Measurements from ENCODE around the gene PACS1.
"Not testable (repeated sequence)": the region's sequence is repeated elsewhere in the genome, so short reads cannot be mapped to it uniquely, and the experiment has no call there.

Gene PACS1

GRCh38 chr11:66275984-66276612 is 206.0 kb downstream of the PACS1 start:
- no peak for DNase-seq (ENCODE audit: low read depth)

DNA sequence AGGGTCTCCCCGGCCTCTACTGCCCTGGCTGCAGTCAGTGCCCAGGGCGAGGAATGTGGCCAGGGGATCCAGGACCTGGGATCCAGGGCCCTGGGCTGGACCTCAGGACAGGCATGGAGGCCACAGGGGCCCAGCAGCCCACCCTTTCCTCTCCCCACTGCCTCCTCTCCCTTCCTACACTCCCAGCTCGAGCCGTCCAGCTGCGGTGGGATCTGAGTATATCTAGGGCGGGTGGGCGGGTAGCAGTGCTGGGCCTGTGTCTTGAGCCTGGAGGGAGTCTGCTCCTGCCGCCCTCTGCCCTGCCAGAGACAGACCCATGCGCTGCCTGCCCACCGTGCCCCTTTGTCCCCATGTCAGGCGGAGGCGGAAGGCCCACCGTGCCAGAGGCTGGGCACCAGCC is 206.5 kb downstream of the PACS1 start:
- DNase-seq (ENCODE audit: low read depth), result not testable (repeated sequence)

GRCh38 chr11:66277064-66277463 is 207.0 kb downstream of the PACS1 start:
- not testable (repeated sequence) for DNase-seq (ENCODE audit: low read depth)

DNA sequence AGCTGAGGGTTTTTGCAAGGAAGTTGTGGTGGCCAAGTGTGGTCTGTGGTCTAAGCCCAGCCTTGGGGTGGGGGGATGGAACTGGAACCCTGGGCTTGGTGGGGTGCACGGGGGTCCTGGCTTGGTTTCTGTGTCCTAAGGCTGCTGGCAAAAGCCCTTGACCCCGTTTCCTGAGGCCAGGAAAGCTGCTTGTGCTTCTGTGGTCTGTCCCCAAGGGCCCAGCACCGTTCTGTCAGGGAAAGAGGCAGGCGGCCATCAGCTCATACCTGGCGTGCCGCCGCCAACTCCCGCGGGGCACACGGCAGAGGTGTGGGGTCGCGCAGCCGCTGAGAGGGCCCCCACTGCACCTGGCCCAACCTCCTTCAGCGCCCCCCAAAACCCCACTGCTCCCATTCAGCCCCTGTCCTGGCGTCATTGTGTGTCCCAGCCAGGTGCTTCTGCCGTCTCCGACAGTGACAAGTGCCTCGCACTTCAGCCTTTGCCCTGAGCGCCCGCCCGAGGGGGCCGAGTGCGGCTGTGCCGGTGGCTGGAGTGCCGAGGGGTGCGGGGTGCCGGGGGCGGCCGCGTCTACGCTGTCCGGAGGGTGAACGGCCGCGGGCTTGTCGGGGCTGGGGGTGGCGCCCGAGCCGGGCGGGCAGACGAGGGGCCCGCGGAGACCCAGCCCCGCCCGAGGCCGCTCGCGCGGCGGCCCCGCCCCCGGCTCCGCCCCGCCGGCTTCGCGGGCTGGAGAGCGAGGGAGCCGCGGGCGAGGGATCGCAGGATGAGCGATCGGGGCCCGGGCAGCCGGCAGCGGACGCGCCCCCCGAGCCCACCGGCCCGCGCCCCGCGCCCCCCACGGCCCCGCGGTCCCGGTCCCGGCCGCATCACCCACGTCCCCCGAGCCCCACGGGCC is 207.6 kb downstream of the PACS1 start, which contains the start of gene CNIH2:
Gene CNIH2 (plus strand): TSS at position 705 of the 892 bp plus-strand sequence. CDS start 282 bp downstream, outside the sequence.
- no peak for DNase-seq (ENCODE audit: low read depth)

GRCh38 chr11:66278363-66279091 is 208.5 kb downstream of the PACS1 start:
- DNase-seq (ENCODE audit: low read depth), result peak; percentile 46

DNA sequence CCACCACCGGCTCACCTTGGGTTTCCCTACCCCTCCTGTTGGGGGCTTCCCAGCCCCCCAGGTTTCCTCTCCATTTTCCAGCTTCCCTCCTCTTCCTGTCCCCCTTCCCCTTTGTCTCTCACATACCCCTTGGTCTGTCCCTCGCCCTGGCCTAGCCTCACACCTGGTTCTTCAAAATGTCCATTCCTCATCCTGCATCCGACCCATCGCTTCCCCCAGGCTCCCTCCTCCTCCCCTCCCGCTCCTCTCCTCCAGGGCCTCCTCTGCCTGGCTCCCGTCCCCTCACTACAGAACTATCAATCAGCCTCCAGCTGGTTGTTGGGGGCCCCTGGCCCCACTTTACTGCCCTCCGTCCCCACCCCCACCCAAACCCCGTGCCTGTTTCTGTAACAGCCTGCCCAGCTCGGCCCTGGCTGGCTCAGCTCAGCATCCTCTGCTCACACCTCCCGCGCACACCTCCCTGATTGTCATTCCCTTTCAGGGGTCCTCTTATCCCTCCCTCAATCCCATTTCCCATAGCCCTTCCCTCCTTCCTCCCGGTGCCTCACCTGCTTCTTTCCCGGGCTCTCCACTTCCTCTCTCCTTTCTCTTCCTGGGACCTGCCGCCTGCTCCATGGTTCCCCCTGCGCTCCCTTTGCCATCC is 209.1 kb downstream of the PACS1 start:
- no peak for DNase-seq (ENCODE audit: low read depth)

GRCh38 chr11:66280428-66280827 is 210.4 kb downstream of the PACS1 start:
- DNase-seq (ENCODE audit: low read depth), result no peak

- DNase-seq (ENCODE audit: low read depth), result no peak
Measured at GRCh38 chr11:66281001-66281400, 210.9 kb downstream of the PACS1 start.

DNA sequence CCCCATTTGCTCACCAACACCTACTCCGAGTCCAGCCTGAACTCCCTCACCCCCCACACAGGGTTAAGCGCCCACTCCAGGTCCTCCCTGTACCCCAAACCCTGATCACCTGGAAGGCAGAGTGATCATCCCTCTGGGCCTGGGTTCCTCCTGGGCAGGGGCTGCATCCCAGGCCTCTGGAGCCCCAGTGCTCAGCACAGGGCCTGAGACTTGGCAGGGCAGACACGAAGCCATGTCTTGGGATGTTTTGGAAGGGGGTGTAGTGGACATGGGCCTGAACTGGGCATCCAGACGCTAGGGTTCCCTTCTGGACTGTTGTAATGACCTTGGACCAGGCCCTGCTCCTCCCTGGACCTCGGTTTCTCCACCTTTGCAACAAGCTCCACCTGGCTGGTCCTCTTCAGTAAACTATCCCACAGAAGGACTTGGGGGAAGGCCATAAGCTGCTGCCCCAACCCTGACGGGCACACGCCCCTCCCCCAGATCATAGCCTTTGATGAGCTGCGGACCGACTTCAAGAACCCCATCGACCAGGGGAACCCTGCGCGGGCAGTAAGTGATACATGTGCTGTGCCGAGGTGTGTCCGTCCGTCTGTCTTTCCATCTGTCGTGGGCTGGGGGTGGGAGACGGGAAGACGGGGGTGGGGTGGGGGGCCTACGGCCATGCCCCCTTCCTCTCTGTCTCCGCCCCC is 211.8 kb downstream of the PACS1 start:
- no peak for DNase-seq (ENCODE audit: low read depth)

DNA sequence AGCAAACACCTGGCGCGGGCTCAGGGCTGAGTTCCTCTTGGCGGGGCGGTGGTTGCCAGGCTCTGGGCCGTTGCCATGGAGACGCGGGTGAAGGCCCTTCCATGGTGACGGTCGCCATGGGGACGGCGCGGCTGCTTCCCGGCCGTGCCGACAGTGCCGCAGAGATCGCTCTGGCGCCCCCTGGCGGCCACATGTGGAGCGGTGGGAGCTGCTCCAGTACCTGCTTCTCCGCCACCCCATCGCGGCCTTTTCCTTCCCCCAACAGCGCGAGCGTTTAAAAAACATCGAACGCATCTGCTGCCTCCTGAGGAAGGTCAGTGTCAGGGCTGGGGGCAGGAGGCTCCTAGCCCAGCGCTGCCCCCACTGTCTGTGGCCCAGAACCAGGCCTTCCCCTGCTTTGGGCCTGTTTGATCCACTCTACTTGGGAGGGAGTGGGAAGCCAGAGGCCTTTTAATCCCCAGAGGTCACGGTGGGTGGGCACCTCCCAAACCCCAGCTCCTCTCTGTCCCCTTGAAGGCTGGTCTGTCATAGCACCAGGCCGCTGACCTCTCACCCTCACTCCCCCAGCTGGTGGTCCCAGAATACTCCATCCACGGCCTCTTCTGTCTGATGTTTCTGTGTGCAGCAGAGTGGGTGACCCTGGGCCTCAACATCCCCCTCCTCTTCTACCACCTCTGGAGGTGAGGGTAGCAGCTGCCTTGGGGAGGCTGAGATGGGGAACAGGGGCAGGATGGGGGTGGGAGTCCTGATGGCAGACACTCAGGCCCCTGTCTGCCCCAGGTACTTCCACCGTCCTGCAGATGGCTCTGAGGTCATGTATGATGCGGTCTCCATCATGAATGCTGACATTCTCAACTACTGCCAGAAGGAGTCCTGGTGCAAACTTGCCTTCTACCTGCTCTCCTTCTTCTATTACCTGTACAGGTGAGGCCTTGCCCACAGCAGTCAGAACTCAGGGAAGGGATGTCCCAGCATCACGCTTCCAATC is 212.7 kb downstream of the PACS1 start:
- DNase-seq (ENCODE audit: low read depth), result peak; percentile 94

DNA sequence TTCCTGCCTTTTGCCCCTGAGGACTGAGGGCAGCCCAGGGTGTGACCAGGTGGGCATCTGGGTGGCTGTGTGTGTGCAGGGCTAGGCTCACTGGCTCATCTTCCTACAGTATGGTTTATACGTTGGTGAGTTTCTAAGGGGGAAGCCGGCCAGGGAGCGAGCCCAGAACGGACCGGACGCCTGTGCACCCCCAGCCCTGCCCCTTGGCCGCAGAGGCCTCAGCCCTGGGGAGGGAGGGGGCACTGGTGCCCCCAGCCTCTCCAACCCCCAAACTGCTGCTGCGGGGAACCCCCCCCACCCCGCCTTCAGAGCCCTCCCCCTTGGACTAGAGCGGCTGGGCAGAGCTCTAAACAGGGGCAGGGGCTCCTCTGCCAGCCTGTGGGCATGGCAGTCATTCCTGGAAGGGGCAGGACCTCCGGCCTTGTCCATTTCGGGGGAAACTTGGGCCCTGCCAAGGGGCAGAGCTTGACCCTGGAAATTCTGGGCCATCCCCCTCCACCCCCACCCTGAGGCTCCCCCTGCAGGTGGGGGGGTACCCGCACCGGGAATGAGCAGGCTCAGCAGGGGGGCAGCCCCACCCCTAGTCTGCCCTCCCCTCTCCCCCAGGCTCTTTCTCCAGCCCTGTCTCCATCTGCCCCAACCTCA is 213.5 kb downstream of the PACS1 start:
- no peak for DNase-seq (ENCODE audit: low read depth)

- DNase-seq (ENCODE audit: low read depth), result no peak
Measured at GRCh38 chr11:66284526-66285078, 214.5 kb downstream of the PACS1 start.

- no peak for DNase-seq (ENCODE audit: low read depth)
Measured at GRCh38 chr11:66285250-66285947, 215.3 kb downstream of the PACS1 start.

GRCh38 chr11:66286699-66287098 is 216.6 kb downstream of the PACS1 start:
- no peak for DNase-seq (ENCODE audit: low read depth)

GRCh38 chr11:66287211-66287888 is 217.3 kb downstream of the PACS1 start:
- no peak for DNase-seq (ENCODE audit: low read depth)

DNA sequence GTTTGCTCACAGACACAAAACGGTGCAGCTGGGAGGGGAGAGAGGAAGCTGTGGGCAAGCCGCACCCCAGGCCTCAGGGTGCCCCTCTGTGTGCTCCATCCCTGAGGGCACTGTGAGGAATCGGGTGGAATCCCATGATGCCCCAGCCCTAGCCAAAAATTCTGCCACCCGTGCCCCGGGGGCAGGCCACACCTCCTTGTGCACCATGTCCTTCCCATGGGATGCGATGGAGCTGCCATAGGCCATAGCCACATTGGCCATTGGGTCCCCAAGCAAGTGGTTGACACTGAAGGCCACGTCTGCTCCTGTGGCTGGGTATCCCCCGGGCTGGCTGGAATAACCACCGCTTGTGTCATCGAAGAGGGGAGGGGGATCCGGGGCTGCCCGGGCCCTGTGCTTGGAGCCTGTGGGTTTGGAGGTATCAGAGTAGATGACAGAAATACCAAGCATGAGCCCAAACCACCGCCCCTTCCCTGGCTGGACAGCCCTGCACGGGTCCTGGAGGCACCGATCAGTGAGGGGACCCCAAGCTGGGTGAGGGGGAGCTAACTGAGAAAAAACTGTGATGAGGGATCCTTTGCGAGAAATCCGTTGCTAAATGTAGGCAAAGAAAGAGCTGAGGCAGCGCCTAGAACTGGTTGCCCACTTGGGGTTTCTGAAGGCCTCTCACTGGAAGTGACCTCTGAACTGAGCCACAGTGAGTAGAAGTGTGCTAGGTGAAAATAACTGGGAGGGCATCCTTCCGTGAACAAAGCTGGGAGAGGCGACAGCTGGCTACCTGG is 218.0 kb downstream of the PACS1 start:
- DNase-seq (ENCODE audit: low read depth), result peak; percentile 26
